NCI-H2171 treated with DMSO at 0.1 percent for 48 hours (cell line): ENCODE results near the gene TBC1D17.

Source experiments
- DNase-seq: peaks from one replicate; lab custom pipeline; 2025; lab: John Stamatoyannopoulos, UW

TBC1D17 gene

DNA sequence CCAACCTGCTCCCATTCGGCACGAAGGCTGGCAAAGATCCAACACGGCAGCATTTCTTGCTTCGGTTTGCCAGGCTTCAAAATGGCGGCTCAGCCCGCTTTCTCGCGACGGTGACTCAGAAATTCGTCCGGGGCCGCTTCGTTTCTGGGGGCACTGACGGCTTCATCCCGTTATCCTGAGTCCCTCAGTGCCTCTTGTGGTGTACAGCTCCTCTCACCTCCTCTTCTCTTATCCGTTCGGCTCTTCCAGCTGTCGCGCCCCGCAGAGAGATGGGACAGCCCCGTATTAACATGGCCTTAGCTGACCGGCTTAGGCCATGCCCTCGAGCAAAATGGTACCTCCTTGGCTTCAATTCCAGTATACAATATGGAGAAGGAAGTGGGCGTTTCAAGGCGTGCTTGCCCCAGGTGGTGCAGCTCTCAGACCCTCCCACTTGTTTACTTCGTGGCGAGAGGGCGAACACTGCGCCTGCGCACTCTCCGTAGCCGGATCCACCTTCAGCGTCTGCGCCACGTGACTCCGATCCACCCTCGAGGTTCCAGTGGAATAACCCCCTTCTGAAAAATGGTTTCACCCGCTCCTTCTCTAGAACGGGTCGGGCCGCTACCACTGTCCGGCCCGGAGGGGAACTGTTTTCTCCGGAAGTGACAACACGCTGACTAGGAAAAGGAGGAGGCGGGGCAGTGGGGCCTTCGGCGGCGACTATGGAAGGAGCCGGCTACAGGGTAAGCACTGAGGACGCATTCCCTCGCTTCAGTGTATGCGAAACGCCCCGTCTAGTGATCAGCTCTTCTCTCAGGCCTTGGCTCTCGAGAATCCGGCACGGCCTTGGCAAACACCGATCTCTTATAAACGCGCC is at the start of gene TBC1D17, which contains the start of gene AKT1S1:
Gene TBC1D17, plus strand, starts transcription at position 683 of the 859 bp plus-strand sequence. Its CDS starts 22 bp downstream, at position 705.
Gene AKT1S1, minus strand, starts transcription at position 336 of the 859 bp plus-strand sequence. CDS start 4,060 bp downstream, outside the sequence.
- DNase-seq, result peak; percentile 100

DNA sequence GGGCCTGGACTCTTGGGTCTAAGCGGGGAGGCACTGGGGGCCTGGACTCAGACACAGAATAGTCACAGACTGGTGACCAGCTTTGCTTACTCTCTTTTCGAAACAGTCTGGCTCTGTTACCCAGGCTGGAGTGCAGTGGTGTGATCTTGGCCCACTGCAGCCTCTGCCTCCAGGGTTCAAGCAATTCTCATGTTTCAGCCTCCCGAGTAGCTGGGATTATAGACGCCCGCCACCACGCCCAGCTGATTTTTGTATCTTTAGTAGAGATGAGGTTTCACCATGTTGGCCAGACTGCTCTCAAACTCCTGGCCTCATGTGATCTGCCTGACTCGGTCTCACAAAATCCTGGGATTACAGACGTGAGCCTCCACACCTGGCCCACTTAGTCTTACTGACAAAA is 48.3 kb upstream of the TBC1D17 start:
- DNase-seq, result no peak

GRCh38 chr19:49829721-49830120 is 47.8 kb upstream of the TBC1D17 start:
- no peak for DNase-seq

GRCh38 chr19:49830766-49831165 is 46.7 kb upstream of the TBC1D17 start:
- no peak for DNase-seq

DNA sequence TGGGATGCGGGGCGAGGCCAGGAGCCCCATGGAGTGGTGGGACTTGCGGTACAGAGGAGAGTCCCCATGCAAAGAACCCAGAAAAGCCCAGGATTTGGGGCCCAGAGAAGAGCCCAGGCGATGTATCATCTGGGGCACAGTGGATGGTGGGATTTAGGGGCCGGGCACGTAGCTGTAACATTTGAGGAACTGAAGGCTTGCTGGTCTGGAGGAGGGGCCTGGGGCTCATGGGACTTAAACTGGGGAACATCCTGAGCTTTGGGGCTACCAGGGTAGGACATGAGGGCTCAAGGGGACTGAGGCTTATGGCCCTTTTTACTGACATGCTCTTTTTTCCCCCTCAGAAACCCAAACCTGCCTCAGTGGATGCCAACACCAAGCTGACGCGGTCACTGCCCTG is 45.9 kb upstream of the TBC1D17 start:
- no peak for DNase-seq

DNA sequence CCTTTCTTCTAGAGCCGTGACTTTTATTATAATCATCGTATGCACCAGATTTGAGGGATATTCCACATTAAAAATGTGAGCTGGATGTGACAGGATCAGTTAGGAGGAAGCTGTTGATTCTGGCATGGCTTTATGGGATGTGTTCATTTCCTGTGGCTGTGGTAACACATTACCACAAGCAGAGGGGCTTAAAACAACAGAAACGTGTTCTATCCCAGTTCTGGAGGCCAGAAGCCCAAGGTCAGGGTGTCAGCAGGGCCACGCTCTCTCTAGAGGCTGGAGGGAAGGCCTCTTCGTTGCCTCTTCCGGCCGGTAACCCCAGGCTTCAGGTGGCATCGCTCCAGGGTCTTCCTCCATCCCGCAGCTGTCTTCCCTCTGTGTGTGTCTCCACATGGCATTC is 44.9 kb upstream of the TBC1D17 start:
- no peak for DNase-seq

DNA sequence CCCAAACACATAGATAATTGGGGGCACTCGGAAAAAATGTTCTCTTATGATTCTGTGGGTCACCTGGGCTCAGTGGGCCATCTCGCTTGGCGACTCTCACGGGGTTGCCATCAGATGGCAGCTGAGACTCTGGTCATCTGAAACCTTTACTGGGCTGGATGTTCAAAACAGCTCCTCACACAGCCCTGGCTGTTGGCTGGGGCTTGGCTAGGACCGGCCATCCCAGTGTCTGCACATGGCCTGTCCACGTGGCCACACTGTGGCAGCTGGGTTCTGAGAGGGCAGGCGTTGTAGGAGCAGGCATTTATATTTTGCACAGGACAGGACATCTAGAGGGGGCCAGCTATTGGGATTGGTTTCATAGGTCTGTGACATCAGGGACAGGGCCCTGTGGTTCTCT is 43.9 kb upstream of the TBC1D17 start:
- DNase-seq, result no peak

GRCh38 chr19:49835562-49835961 is 41.9 kb upstream of the TBC1D17 start:
- DNase-seq, result no peak

DNA sequence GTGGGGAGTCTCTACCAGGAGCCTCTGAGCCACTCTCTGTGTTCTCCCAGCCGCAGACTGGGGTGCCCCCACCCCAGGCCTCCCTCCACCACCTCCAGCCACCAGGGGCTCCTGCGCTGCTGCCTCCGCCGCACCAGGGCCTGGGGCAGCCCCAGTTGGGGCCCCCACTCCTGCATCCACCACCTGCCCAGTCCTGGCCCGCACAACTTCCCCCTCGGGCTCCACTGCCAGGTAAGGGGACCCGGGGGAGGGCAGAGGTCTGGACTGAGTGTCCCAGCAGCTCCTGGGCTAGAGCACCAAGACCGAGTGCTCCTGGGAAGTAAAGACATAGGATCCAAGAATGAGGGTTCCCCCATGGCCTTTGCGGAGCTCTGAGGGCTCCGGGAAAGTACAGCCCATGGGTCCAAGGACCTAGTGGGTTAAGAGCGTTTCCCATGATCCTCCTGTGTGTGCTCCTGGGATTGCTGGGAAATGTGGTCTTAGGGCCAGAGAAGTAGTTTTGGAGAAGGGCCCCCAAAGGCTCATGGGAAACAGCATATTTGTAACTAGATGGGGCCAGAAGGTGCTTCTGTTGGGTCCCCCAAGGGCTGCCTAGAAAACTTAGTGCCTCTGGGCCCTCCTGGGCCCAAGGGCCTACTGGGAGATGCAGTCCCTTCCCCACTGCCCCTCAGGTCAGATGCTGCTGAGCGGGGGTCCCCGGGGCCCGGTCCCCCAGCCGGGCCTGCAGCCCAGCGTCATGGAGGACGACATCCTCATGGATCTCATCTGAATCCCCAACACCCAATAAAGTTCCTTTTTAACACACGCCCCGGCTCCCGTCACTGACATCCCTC is 41.1 kb upstream of the TBC1D17 start:
- no peak for DNase-seq

- DNase-seq, result no peak
Measured at GRCh38 chr19:49837009-49837310, 40.5 kb upstream of the TBC1D17 start.

- DNase-seq, result no peak
Measured at GRCh38 chr19:49837425-49837824, 40.1 kb upstream of the TBC1D17 start.

DNA sequence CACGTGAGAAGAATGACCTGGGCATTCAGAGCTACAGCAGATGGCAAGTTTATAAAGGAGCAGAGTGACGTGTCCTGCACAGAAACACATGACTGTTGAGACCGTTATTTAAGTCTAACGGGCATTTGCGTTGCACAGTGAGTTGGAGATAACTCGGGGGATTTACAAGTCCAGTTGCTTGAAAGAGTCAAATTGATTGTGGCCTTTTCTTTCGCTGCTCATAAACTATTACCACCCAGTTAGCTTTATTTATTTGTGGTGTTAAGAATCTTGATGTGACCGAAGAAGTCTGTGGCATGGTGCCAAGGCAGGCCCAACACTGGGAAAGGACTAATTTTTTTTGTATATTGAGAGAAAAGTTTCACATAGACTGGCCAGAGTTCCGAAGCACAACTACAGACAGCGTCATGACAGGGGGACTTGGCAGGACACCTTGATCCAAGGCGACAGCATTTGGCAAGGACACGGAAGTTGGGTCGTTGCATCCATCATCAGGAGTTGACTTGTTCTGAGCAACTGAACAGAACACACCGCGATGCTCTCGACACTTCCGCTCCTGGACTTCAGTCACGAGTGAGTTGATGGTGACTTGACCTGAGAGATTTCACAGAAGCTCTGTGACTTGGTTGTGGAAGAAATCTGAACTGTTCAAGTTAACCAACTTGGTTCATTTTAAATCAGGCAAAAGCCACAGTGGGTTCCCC is 38.5 kb upstream of the TBC1D17 start:
- DNase-seq, result no peak

GRCh38 chr19:49839713-49840112 is 37.8 kb upstream of the TBC1D17 start:
- no peak for DNase-seq

DNA sequence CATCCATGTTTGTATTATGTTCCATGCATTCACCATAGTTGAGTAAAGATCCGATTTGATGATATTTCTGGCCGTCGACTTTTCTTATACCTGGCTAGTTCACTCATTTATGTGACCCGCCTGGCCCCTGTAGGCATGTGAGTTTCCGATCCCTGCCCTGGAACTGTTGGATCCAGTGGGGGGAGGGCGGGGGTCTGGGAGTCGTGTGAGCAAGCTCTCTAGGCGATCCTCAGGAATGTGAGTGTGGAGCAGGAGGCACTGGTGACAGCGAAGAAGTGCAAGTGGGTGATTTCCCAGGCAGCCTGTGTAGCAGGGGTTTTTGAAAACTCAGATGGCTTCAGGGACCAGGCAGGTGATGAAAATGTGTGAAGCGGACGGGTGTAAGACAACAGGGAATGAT is 37.2 kb upstream of the TBC1D17 start:
- no peak for DNase-seq

DNA sequence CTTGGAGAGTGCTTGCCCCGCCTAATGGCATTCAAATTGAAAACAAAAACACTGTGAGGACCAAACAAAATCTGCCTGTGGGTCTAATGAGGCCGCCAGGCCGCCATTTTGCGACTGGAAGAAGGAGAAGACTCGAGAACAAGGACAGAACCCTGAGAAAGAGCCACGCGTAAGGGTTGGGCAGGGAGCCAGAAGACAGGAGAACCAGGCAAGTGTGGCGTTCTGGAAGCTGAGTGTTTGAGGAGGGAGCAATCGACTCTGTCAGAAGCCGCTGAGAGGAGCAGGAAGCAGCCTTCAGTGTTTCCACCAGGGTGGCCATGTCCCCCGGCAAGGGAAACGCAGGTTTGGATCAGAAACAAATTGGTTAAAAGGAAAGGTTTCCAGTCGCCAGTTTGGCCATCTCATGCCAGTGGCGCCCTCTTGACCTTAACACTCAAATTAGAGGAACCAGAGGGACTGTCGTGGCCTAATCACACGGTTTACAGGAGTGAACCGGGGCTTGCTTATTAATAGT is 36.7 kb upstream of the TBC1D17 start:
- DNase-seq, result no peak

GRCh38 chr19:49843265-49843664 is 34.2 kb upstream of the TBC1D17 start:
- no peak for DNase-seq

DNA sequence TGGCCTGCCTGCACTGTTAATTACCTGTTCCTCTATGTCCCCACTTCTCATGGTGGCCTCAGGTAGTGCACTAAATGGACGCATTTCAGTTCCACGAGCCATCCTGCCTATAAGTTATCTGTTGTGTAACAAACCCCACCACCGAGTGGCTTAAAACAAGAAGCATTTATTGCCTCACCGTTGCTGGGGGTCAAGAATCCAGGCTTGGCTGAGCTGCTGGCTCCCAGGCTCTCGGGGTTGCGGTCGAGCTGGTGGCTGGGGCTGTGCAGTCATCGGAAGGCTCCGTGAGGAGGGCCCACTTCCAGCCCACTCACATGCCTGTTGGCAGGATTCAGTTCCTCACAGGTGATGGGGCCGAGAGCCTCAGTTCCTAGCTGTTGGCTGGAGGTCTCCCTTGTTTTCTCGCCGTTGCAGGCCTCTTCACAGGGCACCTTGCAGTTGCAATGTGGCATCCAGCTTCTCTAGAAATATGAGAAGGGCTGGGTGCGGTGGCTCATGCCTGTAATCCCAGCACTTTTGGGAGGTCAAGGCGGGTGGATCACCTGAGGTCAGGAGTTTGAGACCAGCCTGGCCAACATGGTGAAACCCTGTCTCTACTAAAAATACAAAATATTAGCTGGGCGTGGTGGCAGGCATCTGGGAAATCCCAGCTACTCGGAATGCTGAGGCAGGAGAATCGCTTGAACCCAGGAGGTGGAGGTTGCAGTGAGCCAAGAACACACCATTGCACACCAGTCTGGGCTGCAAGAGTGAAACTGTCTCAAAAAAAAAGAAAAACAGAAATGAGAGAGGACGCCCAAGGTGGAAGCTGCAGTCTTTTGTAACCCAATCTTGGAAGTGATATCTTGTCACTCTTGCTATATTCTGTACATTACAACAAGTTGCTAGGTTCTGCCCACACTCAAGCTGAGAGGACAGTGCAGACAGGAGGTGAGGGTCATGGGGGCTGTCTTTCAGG is 33.1 kb upstream of the TBC1D17 start:
- DNase-seq, result no peak

GRCh38 chr19:49845414-49845813 is 32.1 kb upstream of the TBC1D17 start:
- DNase-seq, result no peak

GRCh38 chr19:49846408-49846807 is 31.1 kb upstream of the TBC1D17 start:
- DNase-seq, result no peak

DNA sequence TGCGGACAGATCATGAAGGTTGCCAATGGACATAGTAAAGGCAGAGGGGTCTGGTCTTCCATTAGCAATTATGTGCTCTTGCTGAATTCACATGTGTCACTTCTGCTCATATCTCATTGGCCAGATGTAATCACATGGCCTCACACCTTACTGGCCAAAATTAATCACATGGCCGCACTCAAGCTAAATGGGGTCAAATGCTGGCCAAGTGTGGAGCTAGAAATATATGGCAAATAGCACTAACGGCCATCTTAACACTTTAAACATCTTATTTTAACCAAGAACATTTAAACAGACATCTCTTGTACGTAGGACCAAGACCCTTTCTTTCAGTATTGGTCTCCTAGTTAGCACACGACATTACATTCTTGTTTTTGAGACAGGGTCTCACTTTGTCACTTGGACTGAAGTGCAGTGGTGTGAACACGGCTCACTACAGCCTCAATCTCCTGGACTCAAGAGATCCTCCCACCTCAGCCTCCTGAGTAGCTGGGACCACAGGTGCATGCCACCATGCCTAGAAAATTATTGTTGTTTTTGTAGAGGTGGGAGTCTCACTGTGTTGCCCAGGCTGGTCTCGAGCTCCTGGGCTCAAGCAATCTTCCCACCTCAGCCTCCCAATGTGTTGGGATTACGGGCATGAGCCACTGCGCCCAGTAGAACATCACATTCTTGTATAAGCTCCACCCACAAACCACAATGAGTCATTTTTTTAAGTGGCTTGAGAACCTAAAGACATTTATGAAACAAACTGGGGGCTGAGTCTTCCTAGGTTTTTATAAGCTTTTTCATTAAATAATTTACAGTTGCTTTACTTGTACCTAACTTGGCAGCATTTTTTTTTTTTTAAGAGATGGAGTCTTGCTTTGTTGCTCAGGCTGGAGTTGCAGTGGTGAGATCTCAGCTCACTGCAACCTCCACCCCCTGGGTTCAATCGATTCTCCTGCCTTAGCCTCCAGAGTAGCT is 29.5 kb upstream of the TBC1D17 start:
- no peak for DNase-seq
